ENCODE measurements around the gene GXYLT1.
"Not testable (repeated sequence)": the region's sequence is repeated elsewhere in the genome, so short reads cannot be mapped to it uniquely, and the experiment has no call there.

GRCh38 chr12:42106791-42107190 is 37.9 kb downstream of the GXYLT1 start:
- not testable (repeated sequence) for TF ChIP-seq CTCF (conservative IDR thresholded peaks at IDR 0.05); ZFX (IDR thresholded peaks at IDR 0.05)

Measured in C4-2B (cell line).